OCI-LY1 (cell line): ENCODE measurements around the gene STX5.
"Not testable (repeated sequence)": the region's sequence is repeated elsewhere in the genome, so short reads cannot be mapped to it uniquely, and the experiment has no call there.

ENCODE experiments used
- H2AFZ ChIP-seq: fragments of 200-600 bp; sonication (generic), shearing (Covaris generic); 2 replicates; pipeline ENCODE4 v1.6.0; 2014; ENCODE audit warnings: antibody characterized with exemption, mild to moderate bottlenecking, low read length
- H3F3A ChIP-seq: fragments of 200-600 bp; sonication (generic), shearing (Covaris generic); 2 replicates; pipeline ENCODE4 v1.6.0; 2014; ENCODE audit warnings: mild to moderate bottlenecking, antibody characterized with exemption, low read length, moderate library complexity; ENCODE audit not compliant: insufficient read depth
- H3K27ac ChIP-seq: fragments of 200-600 bp; sonication (generic); 2 replicates; pipeline ENCODE4 v1.5.1; 2014; ENCODE audit warnings: low read length, mixed run types, mild to moderate bottlenecking, low read depth; ENCODE audit not compliant: poor library complexity, severe bottlenecking
- H3K27me3 ChIP-seq: fragments of 200-600 bp; sonication (generic); 2 replicates; pipeline ENCODE4 v1.6.0; 2014; ENCODE audit warnings: antibody characterized with exemption, mild to moderate bottlenecking, low read length, moderate library complexity; ENCODE audit not compliant: insufficient read depth
- H3K36me3 ChIP-seq: fragments of 200-600 bp; sonication (generic); 2 replicates; pipeline ENCODE4 v1.6.1; 2014; ENCODE audit warnings: mild to moderate bottlenecking, antibody characterized with exemption, low read length, moderate library complexity, mixed read lengths; ENCODE audit not compliant: insufficient read depth
- H3K4me1 ChIP-seq: fragments of 200-600 bp; sonication (generic); 2 replicates; pipeline ENCODE4 v1.5.1; 2014; ENCODE audit warnings: mild to moderate bottlenecking, low read length, moderate library complexity; ENCODE audit not compliant: insufficient read depth, severe bottlenecking
- H3K4me2 ChIP-seq: fragments of 200-600 bp; sonication (generic), shearing (Covaris generic); 2 replicates; pipeline ENCODE4 v1.6.1; 2014; ENCODE audit warnings: low read length
- H3K4me3 ChIP-seq: fragments of 200-600 bp; sonication (generic); 2 replicates; pipeline ENCODE4 v1.5.1; 2014; ENCODE audit warnings: low read length, low read depth, mild to moderate bottlenecking, mixed read lengths; ENCODE audit not compliant: poor library complexity, severe bottlenecking
- H3K79me2 ChIP-seq: fragments of 200-600 bp; shearing (Covaris generic); 2 replicates; pipeline ENCODE4 v1.6.1; 2016; ENCODE audit warnings: mixed run types, low read length, mixed read lengths; ENCODE audit not compliant: insufficient read depth
- H3K9ac ChIP-seq: fragments of 200-600 bp; sonication (generic), shearing (Covaris generic); 2 replicates; pipeline ENCODE4 v1.6.1; 2014; ENCODE audit warnings: mild to moderate bottlenecking, low read length, mixed read lengths
- H3K9me2 ChIP-seq: fragments of 200-600 bp; sonication (generic), shearing (Covaris generic); 2 replicates; pipeline ENCODE4 v1.6.1; 2014; ENCODE audit warnings: low read depth, mild to moderate bottlenecking, low read length, mixed read lengths
- H3K9me3 ChIP-seq: fragments of 200-600 bp; shearing (Covaris generic); 2 replicates; pipeline ENCODE4 v1.6.1; 2014; ENCODE audit warnings: low read length, mixed read lengths
- H4K20me1 ChIP-seq: fragments of 200-600 bp; sonication (generic), shearing (Covaris generic); 2 replicates; pipeline ENCODE4 v1.6.0; 2016; ENCODE audit warnings: mild to moderate bottlenecking, low read length; ENCODE audit not compliant: insufficient read depth
- CTCF ChIP-seq: fragments of 200-600 bp; sonication (generic), shearing (Covaris generic); IDR thresholded peaks from 2 replicates; pipeline ENCODE4 v1.5.1; 2017; ENCODE audit warnings: mild to moderate bottlenecking, antibody characterized with exemption, low read length, moderate library complexity, mixed read lengths
- EZH2 ChIP-seq: fragments of 200-600 bp; sonication (generic), shearing (Covaris generic); IDR thresholded peaks from 2 replicates; pipeline ENCODE4 v1.8.0; 2017; ENCODE audit warnings: borderline replicate concordance, mixed run types, mild to moderate bottlenecking, antibody characterized with exemption, low read length, moderate library complexity, mixed read lengths

Gene STX5

DNA sequence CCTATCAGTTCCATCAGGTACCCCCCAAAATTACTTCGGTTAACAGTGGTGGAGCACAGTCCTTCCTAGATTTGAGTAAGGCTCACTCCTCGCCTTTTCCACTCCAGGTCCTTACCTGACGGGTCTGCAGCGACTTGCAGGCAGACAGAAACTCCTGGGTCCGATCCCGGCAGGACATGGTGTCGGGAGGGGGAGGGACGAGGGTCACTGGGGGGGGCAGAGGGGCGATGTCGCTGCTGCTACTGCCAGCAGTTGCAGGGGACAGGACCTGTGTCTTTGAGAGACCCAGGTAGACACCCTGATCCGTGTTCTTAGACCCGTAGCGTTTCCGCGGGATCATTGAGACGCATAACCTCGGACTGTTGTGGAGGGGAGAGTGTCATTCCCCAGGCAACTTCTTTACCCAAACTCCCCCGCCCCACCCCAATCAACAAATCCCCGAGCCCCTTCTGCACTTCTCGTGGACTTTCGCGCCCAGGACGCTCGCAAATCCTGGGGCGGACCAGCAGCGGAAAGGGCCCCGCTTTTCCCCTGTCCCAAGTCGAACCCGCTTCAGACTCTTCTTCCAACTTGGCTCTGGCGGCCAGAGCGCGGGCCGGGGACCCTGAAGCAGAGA, 839 bp downstream of the STX5 start:
- Histone ChIP-seq H2AFZ (no peak overlapping the region), H3K36me3 (peaks cover 42% of the 10 kb centered on the region), H3K9me3 (no peaks in the 10 kb centered on the region), H3K79me2 (peaks cover 13% of the 10 kb centered on the region), H3K27ac (peak overlapping the region; percentile 56), H3K9ac (peak overlapping the region; percentile 81), H3K4me3 (peak overlapping the region; percentile 81), H3K4me1 (peaks cover 22% of the 10 kb centered on the region), H3K4me2 (peak overlapping the region; percentile 81), H4K20me1 (no peaks in the 10 kb centered on the region), H3K9me2 (no peaks in the 10 kb centered on the region), H3F3A (no peaks in the 10 kb centered on the region), H3K27me3 (no peaks in the 10 kb centered on the region)
- TF ChIP-seq EZH2, result no peak
- no peak for TF ChIP-seq CTCF

DNA sequence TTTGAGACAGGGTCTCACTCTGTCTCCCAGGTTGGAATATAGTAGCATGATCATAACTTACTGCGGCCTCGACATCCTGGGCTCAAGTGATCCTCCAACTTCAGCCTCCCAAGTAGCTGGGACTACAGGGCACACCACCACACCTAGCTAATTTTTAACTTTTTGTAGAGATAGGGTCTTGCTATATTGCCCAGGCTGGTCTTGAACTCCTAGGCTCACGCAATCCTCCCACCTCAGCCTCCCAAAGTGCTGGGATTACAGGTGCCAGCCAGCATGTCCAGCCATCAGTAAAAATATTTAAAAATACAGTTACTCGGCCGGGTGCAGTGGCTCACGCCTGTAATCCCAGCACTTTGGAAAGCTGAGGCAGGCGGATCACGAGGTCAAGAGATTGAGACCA, 3.7 kb downstream of the STX5 start:
- H3K9me2 ChIP-seq, H3K9ac ChIP-seq, H3K4me2 ChIP-seq, H3K9me3 ChIP-seq, H2AFZ ChIP-seq, H4K20me1 ChIP-seq, H3F3A ChIP-seq, H3K4me3 ChIP-seq, H3K27ac ChIP-seq, H3K27me3 ChIP-seq: not testable (repeated sequence)
- peaks cover 43% of the 10 kb centered on the region for H3K36me3 ChIP-seq
- peaks cover 18% of the 10 kb centered on the region for H3K4me1 ChIP-seq
- peaks cover 13% of the 10 kb centered on the region for H3K79me2 ChIP-seq

GRCh38 chr11:62823677-62824076, 8.2 kb downstream of the STX5 start:
- no peak overlapping the region for H2AFZ ChIP-seq
- peaks cover 80% of the 10 kb centered on the region for H3K36me3 ChIP-seq
- H4K20me1 ChIP-seq, result no peaks in the 10 kb centered on the region

More at GRCh38 chr11:62823677-62824076, 8.2 kb downstream of the STX5 start:
- TF ChIP-seq EZH2, result no peak
- no peak for TF ChIP-seq CTCF
- no peaks in the 10 kb centered on the region for H3K9me3 ChIP-seq
- H3K4me2 ChIP-seq, result no peak overlapping the region
- H3K4me3 ChIP-seq, result no peak overlapping the region
- H3K9me2 ChIP-seq, result no peaks in the 10 kb centered on the region
- no peaks in the 10 kb centered on the region for H3F3A ChIP-seq
- H3K27me3 ChIP-seq, result no peaks in the 10 kb centered on the region
- H3K79me2 ChIP-seq, result no peaks in the 10 kb centered on the region
- H3K27ac ChIP-seq, result no peak overlapping the region
- H3K4me1 ChIP-seq, result no peaks in the 10 kb centered on the region
- H3K9ac ChIP-seq, result no peak overlapping the region
